Ascending aorta (tissue), 2 donors: Measurements from ENCODE around the gene ANGPT4. TPM values are rescaled to one million over a fixed set of nuclear protein-coding genes. Genes with fewer than 3 reads are reported as not detected.

Experiments used
- DNase-seq, 2 donors: peaks; one replicate each; pipeline ENCODE4 v3.0.0-alpha.2; 2019; ENCODE audit warnings: low spot score in 2 of 2
- H3K27ac ChIP-seq, 2 donors: fragments of 200-600 bp; sonication (generic); one replicate each; pipeline ENCODE4 v1.5.1; 2016 to 2017; ENCODE audit warnings: mild to moderate bottlenecking in 1 of 2
- H3K27me3 ChIP-seq: fragments of 200-600 bp; sonication (generic); one replicate; pipeline ENCODE4 v1.5.1; 2017
- H3K36me3 ChIP-seq, 2 donors: fragments of 200-600 bp; sonication (generic); one replicate each; pipeline ENCODE4 v1.5.1; 2016
- H3K4me1 ChIP-seq, 2 donors: fragments of 200-600 bp; sonication (generic); one replicate each; pipeline ENCODE4 v1.5.1; 2016 to 2017; ENCODE audit warnings: mild to moderate bottlenecking in 1 of 2
- H3K4me3 ChIP-seq, 2 donors: fragments of 200-600 bp; sonication (generic); one replicate each; pipeline ENCODE4 v1.5.1; 2016 to 2017; ENCODE audit warnings: mild to moderate bottlenecking in 1 of 2
- H3K9me3 ChIP-seq, 2 donors: fragments of 200-600 bp; sonication (generic); one replicate each; pipeline ENCODE4 v1.5.1; 2016
- CTCF ChIP-seq, 3 experiments: fragments of 200-600 bp in 2 of 3; fragments of 450-650 bp in 1 of 3; sonication (generic) in 2 of 3; IDR thresholded peaks; one replicate each; pipeline ENCODE4 v1.5.1; 2016 to 2019; ENCODE audit warnings: antibody characterized with exemption in 3 of 3, mild to moderate bottlenecking in 1 of 3, moderate library complexity in 1 of 3
- intact Hi-C: fragments of 100-400 bp; cut with DNase I; formaldehyde crosslinking; loops from one replicate; pipeline ENCODE4 v1.15.1; 2023
- total RNA-seq: library from RNA; depleted of rRNA; stranded (reverse); fragments of >200 nt; gene quantifications from one replicate; pipeline ENCODE4 v1.1.0, GENCODE V29; 2016

The ANGPT4 gene
- total RNA-seq, 1 donor from 2014 or later, result 5.7 TPM

GRCh38 chr20:939606-940005 lies 23.5 kb upstream of the ANGPT4 start:
- no peak for DNase-seq

GRCh38 chr20:934186-934840 lies 18.2 kb upstream of the ANGPT4 start:
- intact Hi-C loops, result no loop called here
- TF ChIP-seq CTCF (IDR thresholded peaks at IDR 0.05), result no peak
- Histone ChIP-seq H3K4me3 (no peak overlapping the region), H3K9me3 (peaks cover 6 to 8% of the 10 kb centered on the region in 2 donors), H3K4me1 (no peaks in the 10 kb centered on the region), H3K27ac (no peak overlapping the region), H3K27me3 (no peaks in the 10 kb centered on the region), H3K36me3 (no peaks in the 10 kb centered on the region)
- no peak for DNase-seq

More at GRCh38 chr20:939606-940005, 23.5 kb upstream of the ANGPT4 start:
- Histone ChIP-seq H3K27me3 (no peaks in the 10 kb centered on the region), H3K4me1 (no peaks in the 10 kb centered on the region), H3K36me3 (no peaks in the 10 kb centered on the region), H3K27ac (no peak overlapping the region), H3K4me3 (no peak overlapping the region), H3K9me3 (no peaks in the 10 kb centered on the region)
- intact Hi-C loops, result no loop called here
- TF ChIP-seq CTCF (IDR thresholded peaks at IDR 0.05), result no peak

- no peak for TF ChIP-seq CTCF (IDR thresholded peaks at IDR 0.05)
- H3K27me3 ChIP-seq, result no peaks in the 10 kb centered on the region
- peaks cover 6 to 8% of the 10 kb centered on the region in 2 donors for H3K9me3 ChIP-seq
- no peak for DNase-seq
- no peak overlapping the region for H3K27ac ChIP-seq
- no peaks in the 10 kb centered on the region for H3K36me3 ChIP-seq
- no peak overlapping the region for H3K4me3 ChIP-seq
- intact Hi-C loops, result no loop called here
- H3K4me1 ChIP-seq, result no peaks in the 10 kb centered on the region
Observed at GRCh38 chr20:933029-933428, 16.9 kb upstream of the ANGPT4 start.

- H3K36me3 ChIP-seq, result no peaks in the 10 kb centered on the region
- no peak overlapping the region for H3K27ac ChIP-seq
- no peak for DNase-seq
- peaks cover 6 to 8% of the 10 kb centered on the region in 2 donors for H3K9me3 ChIP-seq
- no peak overlapping the region for H3K4me3 ChIP-seq
- no peaks in the 10 kb centered on the region for H3K4me1 ChIP-seq
- no peaks in the 10 kb centered on the region for H3K27me3 ChIP-seq
- intact Hi-C loops, result no loop called here
- no peak for TF ChIP-seq CTCF (IDR thresholded peaks at IDR 0.05)
Observed at GRCh38 chr20:931401-931800, 15.3 kb upstream of the ANGPT4 start.

GRCh38 chr20:926670-927069 lies 10.5 kb upstream of the ANGPT4 start:
- no peak for TF ChIP-seq CTCF (IDR thresholded peaks at IDR 0.05)
- DNase-seq, result no peak
- H3K4me3 ChIP-seq, result no peak overlapping the region
- H3K36me3 ChIP-seq, result no peaks in the 10 kb centered on the region
- intact Hi-C loops, result no loop called here
- H3K27ac ChIP-seq, result no peak overlapping the region
- H3K27me3 ChIP-seq, result no peaks in the 10 kb centered on the region
- H3K9me3 ChIP-seq, result no peaks in the 10 kb centered on the region
- H3K4me1 ChIP-seq, result no peaks in the 10 kb centered on the region

GRCh38 chr20:925516-925915 lies 9.4 kb upstream of the ANGPT4 start:
- intact Hi-C loops, result no loop called here
- no peak overlapping the region for H3K27ac ChIP-seq
- H3K4me3 ChIP-seq, result no peak overlapping the region
- DNase-seq, result no peak
- H3K36me3 ChIP-seq, result no peaks in the 10 kb centered on the region
- no peaks in the 10 kb centered on the region for H3K9me3 ChIP-seq
- H3K4me1 ChIP-seq, result no peaks in the 10 kb centered on the region
- H3K27me3 ChIP-seq, result no peaks in the 10 kb centered on the region
- no peak for TF ChIP-seq CTCF (IDR thresholded peaks at IDR 0.05)
